DND-41 (cell line): Measurements from ENCODE around the gene CYP11A1.
A peak's percentile ranks its signal among the peaks of the same experiment; 100 is the strongest.

Source experiments
- ATAC-seq: fragments of 200-7000 bp; cut with Tn5 transposase; 3 replicates; pipeline ENCODE4 v1.9.1; 2021; ENCODE audit warnings: low read depth; ENCODE audit not compliant: insufficient read depth
- DNase-seq: peaks from one replicate; pipeline ENCODE4 v3.0.0-alpha.2; 2020
- H2AFZ ChIP-seq: 2 replicates; pipeline ENCODE4 v1.6.0; 2012; ENCODE audit warnings: low read depth, low read length
- H3K27ac ChIP-seq: 2 replicates; pipeline ENCODE4 v1.5.1; 2012; ENCODE audit warnings: low read length, inconsistent platforms
- H3K27me3 ChIP-seq: fragments of 200-600 bp; sonication (generic); 2 replicates; pipeline ENCODE4 v1.6.0; 2012; ENCODE audit warnings: low read length, mild to moderate bottlenecking, inconsistent platforms; ENCODE audit not compliant: insufficient read depth, poor library complexity
- H3K36me3 ChIP-seq: 2 replicates; pipeline ENCODE4 v1.5.1; 2012; ENCODE audit warnings: low read length, inconsistent platforms; ENCODE audit not compliant: insufficient read depth
- H3K4me1 ChIP-seq: 2 replicates; pipeline ENCODE4 v1.5.1; 2012; ENCODE audit warnings: mild to moderate bottlenecking, low read length; ENCODE audit not compliant: insufficient read depth
- H3K4me2 ChIP-seq: 2 replicates; pipeline ENCODE4 v1.6.0; 2012; ENCODE audit warnings: mild to moderate bottlenecking, moderate library complexity, low read length, inconsistent platforms; ENCODE audit not compliant: insufficient read depth
- H3K4me3 ChIP-seq, 2 experiments: fragments of 200-600 bp in 1 of 2; shearing (Covaris generic) in 1 of 2; 2 replicates each; pipeline ENCODE4 v1.5.1; 2012 to 2016; ENCODE audit warnings: inconsistent platforms in 2 of 2, low read length in 2 of 2, mild to moderate bottlenecking in 2 of 2, low read depth in 1 of 2, moderate library complexity in 1 of 2
- H3K79me2 ChIP-seq: 2 replicates; pipeline ENCODE4 v1.6.0; 2012; ENCODE audit warnings: low read length, inconsistent platforms; ENCODE audit not compliant: insufficient read depth
- H3K9ac ChIP-seq: 2 replicates; pipeline ENCODE4 v1.6.0; 2012; ENCODE audit warnings: low read depth, mild to moderate bottlenecking, inconsistent platforms, low read length, moderate library complexity
- H3K9me3 ChIP-seq: 2 replicates; pipeline ENCODE4 v1.5.1; 2012; ENCODE audit warnings: low read length, moderate library complexity, mild to moderate bottlenecking, inconsistent platforms; ENCODE audit not compliant: insufficient read depth, severe bottlenecking
- H4K20me1 ChIP-seq: 2 replicates; pipeline ENCODE4 v1.6.0; 2012; ENCODE audit warnings: low read length; ENCODE audit not compliant: insufficient read depth
- CTCF ChIP-seq: IDR thresholded peaks from 2 replicates; pipeline ENCODE4 v1.5.1; 2012; ENCODE audit warnings: borderline replicate concordance, low read length, moderate library complexity, mild to moderate bottlenecking; ENCODE audit not compliant: poor library complexity, severe bottlenecking; ENCODE audit errors: extremely low read depth
- EZH2 ChIP-seq: IDR thresholded peaks from 3 replicates; pipeline ENCODE4 v1.6.1; 2012; ENCODE audit warnings: borderline replicate concordance, low read depth, mild to moderate bottlenecking, moderate library complexity, low read length, inconsistent platforms; ENCODE audit not compliant: severe bottlenecking

The CYP11A1 gene

GRCh38 chr15:74314795-74315438 lies 52.5 kb downstream of the CYP11A1 start:
- Histone ChIP-seq H3K27ac (no peak overlapping the region), H2AFZ (no peak overlapping the region)

DNA sequence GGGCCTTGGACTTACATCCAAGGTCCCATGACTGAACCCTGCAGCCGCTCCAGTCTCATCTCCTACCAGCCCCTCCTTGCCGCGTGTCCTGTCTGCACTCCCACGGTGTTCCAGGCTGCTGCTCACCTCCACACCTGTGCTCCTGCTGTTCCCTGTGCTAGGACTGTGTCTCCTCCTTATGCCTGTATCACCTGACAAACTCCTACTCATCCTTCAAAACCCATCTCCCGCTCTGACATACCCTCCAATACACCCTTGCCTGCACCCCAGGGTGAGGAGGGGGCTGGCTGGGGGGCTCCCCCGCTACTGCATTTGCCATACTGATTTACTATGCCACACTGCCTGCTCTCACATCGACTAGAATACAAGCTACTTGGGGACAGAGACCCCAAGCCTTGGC lies 53.6 kb downstream of the CYP11A1 start:
- Histone ChIP-seq H3K27ac (no peak overlapping the region), H3K27me3 (no peaks in the 10 kb centered on the region), H3K4me1 (no peaks in the 10 kb centered on the region), H2AFZ (no peak overlapping the region), H3K4me2 (no peak overlapping the region), H3K4me3 (no peak overlapping the region), H4K20me1 (peaks cover 3% of the 10 kb centered on the region; the same call in 1 of the 2 replicates), H3K9me3 (no peaks in the 10 kb centered on the region), H3K36me3 (no peaks in the 10 kb centered on the region), H3K9ac (no peak overlapping the region), H3K79me2 (no peaks in the 10 kb centered on the region)
- ATAC-seq (no peak), DNase-seq (no peak)
- TF ChIP-seq CTCF (no peak), EZH2 (no peak)

More at GRCh38 chr15:74314795-74315438, 52.5 kb downstream of the CYP11A1 start:
- peak; percentile 18 for DNase-seq
- H3K27me3 ChIP-seq = no peaks in the 10 kb centered on the region
- H3K4me2 ChIP-seq = no peak overlapping the region
- H3K36me3 ChIP-seq = no peaks in the 10 kb centered on the region
- H3K4me3 ChIP-seq = no peak overlapping the region
- no peak overlapping the region for H3K9ac ChIP-seq
- H4K20me1 ChIP-seq = peaks cover 3% of the 10 kb centered on the region; the same call in 1 of the 2 replicates
- H3K79me2 ChIP-seq = no peaks in the 10 kb centered on the region
- no peaks in the 10 kb centered on the region for H3K9me3 ChIP-seq
- ATAC-seq = no peak
- H3K4me1 ChIP-seq = no peaks in the 10 kb centered on the region
- TF ChIP-seq CTCF = no peak

DNA sequence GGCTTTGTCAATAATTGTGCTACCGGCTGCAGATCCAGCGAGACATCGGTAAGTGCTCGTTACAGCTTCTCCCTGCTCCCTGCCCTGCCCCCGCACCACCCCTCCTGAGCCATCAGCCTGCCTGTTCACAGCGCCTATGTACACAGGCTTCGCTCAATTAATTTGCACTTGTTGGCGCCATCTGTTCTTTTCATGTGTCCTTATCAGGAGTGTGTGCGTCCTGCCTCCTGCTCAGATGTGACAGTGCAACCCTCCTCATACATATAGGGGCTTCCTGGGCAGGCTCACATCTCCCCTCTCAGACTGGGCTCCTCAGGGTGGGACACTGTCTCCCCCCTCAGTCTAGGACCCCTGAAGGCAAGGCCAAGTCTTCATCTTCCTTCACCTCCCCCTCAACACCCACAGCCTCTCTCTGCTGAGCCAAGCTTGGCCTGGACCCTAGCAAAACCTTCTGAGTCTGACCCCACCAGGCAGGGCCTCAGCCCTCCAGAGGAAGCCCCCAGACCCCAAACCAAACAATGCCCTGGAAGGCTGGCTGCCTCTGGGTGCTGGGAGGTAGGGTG lies 54.9 kb downstream of the CYP11A1 start:
- Histone ChIP-seq H3K4me1 (no peaks in the 10 kb centered on the region), H2AFZ (no peak overlapping the region), H3K9me3 (no peaks in the 10 kb centered on the region), H4K20me1 (peaks cover 3% of the 10 kb centered on the region; the same call in 1 of the 2 replicates), H3K9ac (no peak overlapping the region), H3K36me3 (no peaks in the 10 kb centered on the region), H3K79me2 (no peaks in the 10 kb centered on the region), H3K4me2 (no peak overlapping the region), H3K27me3 (no peaks in the 10 kb centered on the region), H3K4me3 (no peak overlapping the region), H3K27ac (no peak overlapping the region)
- ATAC-seq (no peak), DNase-seq (no peak)
- TF ChIP-seq EZH2 (no peak), CTCF (no peak)
